OCI-LY3 (cell line): Measurements from ENCODE around the gene AOC1.

Experiments
- H2AFZ ChIP-seq: fragments of 200-600, 300-600 bp; shearing (Covaris generic); 2 replicates; pipeline ENCODE4 v1.6.0; 2014; ENCODE audit warnings: antibody characterized with exemption, low read depth, low read length
- H3K27ac ChIP-seq: fragments of 200-600, 300-600 bp; sonication (generic); 2 replicates; pipeline ENCODE4 v1.5.1; 2014; ENCODE audit warnings: mild to moderate bottlenecking, low read length, moderate library complexity, mixed read lengths
- H3K27me3 ChIP-seq: fragments of 200-600, 300-600 bp; sonication (generic); 2 replicates; pipeline ENCODE4 v1.6.1; 2014; ENCODE audit warnings: low read depth, low read length, mixed read lengths
- H3K36me3 ChIP-seq: fragments of 200-600, 300-600 bp; sonication (generic); replicated peaks from 2 replicates; pipeline ENCODE3; 2014; ENCODE audit warnings: low read depth, low read length, mixed read lengths
- H3K4me1 ChIP-seq: fragments of 300-600, 200-600 bp; sonication (generic); 2 replicates; pipeline ENCODE4 v1.6.1; 2014; ENCODE audit warnings: low read length, mixed read lengths
- H3K4me2 ChIP-seq: fragments of 200-600, 300-600 bp; sonication (generic); 2 replicates; pipeline ENCODE4 v1.6.1; 2014; ENCODE audit warnings: low read length, mixed read lengths
- H3K4me3 ChIP-seq: fragments of 300-600, 200-600 bp; sonication (generic); 2 replicates; pipeline ENCODE4 v1.5.1; 2014; ENCODE audit warnings: antibody characterized with exemption, mild to moderate bottlenecking, low read length, moderate library complexity
- H3K79me2 ChIP-seq: fragments of 300-600, 200-600 bp; shearing (Covaris generic); 2 replicates; pipeline ENCODE4 v1.6.1; 2014; ENCODE audit warnings: mild to moderate bottlenecking, low read length, mixed read lengths
- H3K9ac ChIP-seq: fragments of 300-600, 200-600 bp; shearing (Covaris generic); 2 replicates; pipeline ENCODE4 v1.6.0; 2014; ENCODE audit warnings: mild to moderate bottlenecking, low read length, moderate library complexity
- H3K9me3 ChIP-seq: fragments of 200-600, 300-600 bp; shearing (Covaris generic); 2 replicates; pipeline ENCODE4 v1.6.1; 2014; ENCODE audit warnings: low read length, mixed read lengths; ENCODE audit not compliant: insufficient read depth
- H4K20me1 ChIP-seq: fragments of 200-600, 300-600 bp; sonication (generic); 2 replicates; pipeline ENCODE4 v1.6.1; 2016; ENCODE audit warnings: low read length, mixed read lengths; ENCODE audit not compliant: insufficient read depth
- CTCF ChIP-seq: fragments of 200-600, 300-600 bp; sonication (generic); IDR thresholded peaks from 2 replicates; pipeline ENCODE4 v1.5.1; 2014; ENCODE audit warnings: antibody characterized with exemption, low read length, low read depth
- EZH2phosphoT487 ChIP-seq: fragments of 200-600 bp; shearing (Covaris generic); IDR thresholded peaks from 2 replicates; pipeline ENCODE4 v1.6.1; 2018; ENCODE audit warnings: antibody characterized with exemption, mixed run types, low read depth

Gene AOC1

DNA sequence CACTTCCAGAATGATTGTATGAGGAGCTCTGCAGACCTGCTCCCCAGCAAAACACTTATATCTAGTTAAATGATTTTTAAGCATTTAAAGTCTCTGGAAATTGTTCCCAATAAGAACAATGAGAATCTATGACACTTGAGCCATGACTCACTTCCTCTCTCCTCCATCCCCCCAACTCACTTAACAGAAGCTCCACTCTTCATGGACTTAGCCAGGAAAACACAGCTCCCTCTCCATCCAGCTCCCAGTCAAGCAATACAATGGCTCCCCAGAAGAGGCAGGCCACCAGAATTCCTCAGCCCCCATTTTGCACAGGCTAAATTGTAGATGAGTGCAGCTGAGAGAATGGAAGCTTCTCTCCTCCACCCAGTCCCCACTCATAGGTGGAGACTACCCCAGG, 27.0 kb downstream of the AOC1 start:
- Histone ChIP-seq H2AFZ (no peak overlapping the region), H3K79me2 (no peaks in the 10 kb centered on the region), H3K36me3 (peaks cover 11% of the 10 kb centered on the region), H3K9me3 (peaks cover 26% of the 10 kb centered on the region), H3K4me2 (peak overlapping the region; percentile 5; the same call in 1 of the 2 replicates), H3K4me1 (peaks cover 28% of the 10 kb centered on the region), H4K20me1 (no peaks in the 10 kb centered on the region), H3K9ac (no peak overlapping the region), H3K27ac (no peak overlapping the region), H3K27me3 (no peaks in the 10 kb centered on the region), H3K4me3 (no peak overlapping the region)
- TF ChIP-seq EZH2phosphoT487: no peak
- TF ChIP-seq CTCF: no peak

GRCh38 chr7:150881189-150881588, 28.9 kb downstream of the AOC1 start:
- Histone ChIP-seq H3K36me3 (peaks cover 11% of the 10 kb centered on the region), H3K4me3 (no peak overlapping the region), H4K20me1 (no peaks in the 10 kb centered on the region), H3K9ac (no peak overlapping the region), H3K27ac (no peak overlapping the region), H3K9me3 (peaks cover 32% of the 10 kb centered on the region), H3K4me1 (peaks cover 21% of the 10 kb centered on the region), H2AFZ (no peak overlapping the region), H3K79me2 (no peaks in the 10 kb centered on the region), H3K27me3 (no peaks in the 10 kb centered on the region), H3K4me2 (no peak overlapping the region)
- TF ChIP-seq EZH2phosphoT487: no peak
- TF ChIP-seq CTCF: no peak

DNA sequence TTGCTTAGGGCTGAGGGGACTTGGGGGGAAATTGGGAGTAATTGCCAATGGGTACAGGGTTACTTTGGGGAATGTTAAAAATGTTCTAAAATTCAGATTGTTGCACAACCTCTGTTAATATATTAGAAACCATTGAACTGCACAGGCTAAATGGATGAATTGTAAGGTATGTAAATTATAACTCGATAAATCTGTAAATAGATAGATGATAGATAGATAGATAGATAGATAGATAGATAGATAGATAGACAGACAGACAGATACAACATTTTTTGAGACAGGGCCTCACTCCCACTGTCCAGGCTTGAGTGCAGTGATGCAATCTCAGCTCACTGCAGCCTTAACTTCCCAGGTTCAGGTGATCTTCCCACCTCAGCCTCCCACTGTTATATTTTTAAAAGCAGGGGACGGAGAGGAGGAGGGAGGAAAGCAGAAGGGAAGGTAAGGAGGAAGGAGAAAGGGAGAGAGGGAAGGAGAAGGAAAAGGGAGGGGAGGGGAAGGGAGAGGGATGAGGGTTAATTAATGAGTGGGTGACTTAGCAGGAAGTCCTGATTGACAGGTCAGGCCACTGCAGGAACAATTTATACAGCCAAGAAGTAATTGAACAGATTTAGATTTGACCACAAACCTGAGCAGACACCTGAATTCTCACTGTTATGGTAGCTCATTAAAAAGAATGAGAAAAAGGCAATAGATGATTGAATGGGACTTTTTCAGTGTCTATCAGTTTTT, 38.7 kb downstream of the AOC1 start:
- H3K79me2 ChIP-seq: no peaks in the 10 kb centered on the region
- no peak overlapping the region for H2AFZ ChIP-seq
- no peak overlapping the region for H3K4me3 ChIP-seq
- H3K9me3 ChIP-seq: peaks cover 5% of the 10 kb centered on the region; the same call in 1 of the 2 replicates
- H3K4me1 ChIP-seq: peaks cover 2% of the 10 kb centered on the region; the same call in 1 of the 2 replicates
- no peak overlapping the region for H3K27ac ChIP-seq
- H3K4me2 ChIP-seq: no peak overlapping the region
- no peaks in the 10 kb centered on the region for H3K36me3 ChIP-seq
- no peak for TF ChIP-seq EZH2phosphoT487
- no peak for TF ChIP-seq CTCF
- H4K20me1 ChIP-seq: no peaks in the 10 kb centered on the region
- no peak overlapping the region for H3K9ac ChIP-seq
- H3K27me3 ChIP-seq: no peaks in the 10 kb centered on the region

GRCh38 chr7:150891740-150892139, 39.4 kb downstream of the AOC1 start:
- H4K20me1 ChIP-seq: no peaks in the 10 kb centered on the region
- H3K4me1 ChIP-seq: peaks cover 9% of the 10 kb centered on the region
- H3K4me2 ChIP-seq: no peak overlapping the region
- H3K79me2 ChIP-seq: no peaks in the 10 kb centered on the region
- H3K36me3 ChIP-seq: no peaks in the 10 kb centered on the region
- TF ChIP-seq CTCF: no peak
- no peak for TF ChIP-seq EZH2phosphoT487
- peaks cover 5% of the 10 kb centered on the region; the same call in 1 of the 2 replicates for H3K9me3 ChIP-seq
- H3K27me3 ChIP-seq: no peaks in the 10 kb centered on the region
- H2AFZ ChIP-seq: no peak overlapping the region
- no peak overlapping the region for H3K9ac ChIP-seq
- H3K4me3 ChIP-seq: no peak overlapping the region
- no peak overlapping the region for H3K27ac ChIP-seq
